ENCODE measurements around the gene KLHL36.
"Not testable (repeated sequence)": the region's sequence is repeated elsewhere in the genome, so short reads cannot be mapped to it uniquely, and the experiment has no call there.

The KLHL36 gene

DNA sequence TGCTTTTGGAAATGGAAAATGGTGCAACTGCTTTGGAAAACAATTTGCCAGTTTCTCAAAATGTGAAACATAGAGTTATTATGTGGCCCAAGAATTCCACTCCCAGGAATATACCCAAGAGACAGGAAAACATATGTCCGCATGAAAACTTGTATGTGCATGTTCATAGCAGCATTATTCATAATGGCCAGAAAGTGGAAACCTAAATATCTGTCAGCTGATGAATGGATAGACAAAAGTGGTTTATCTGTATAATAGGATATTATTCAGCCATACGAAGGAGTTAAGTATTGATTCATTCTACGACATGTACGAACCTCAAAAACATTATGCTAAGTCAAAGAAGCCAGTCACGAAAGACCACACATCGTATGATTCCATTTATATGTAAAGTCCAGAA is 22.8 kb upstream of the KLHL36 start:
- Mint-ChIP-seq H3K36me3 (no peaks in the 10 kb centered on the region), H3K4me1 (peaks cover 13 to 31% of the 10 kb centered on the region in 2 donors), H3K27me3 (no peaks in the 10 kb centered on the region), H3K27ac (no peak overlapping the region), H3K4me3 (no peak overlapping the region), H3K9me3 (no peaks in the 10 kb centered on the region)
- ATAC-seq (replicated peaks) (no peak), DNase-seq (no peak)

- Mint-ChIP-seq H3K9me3 (no peaks in the 10 kb centered on the region), H3K4me3 (no peak overlapping the region), H3K4me1 (peaks cover 17 to 36% of the 10 kb centered on the region in 2 donors), H3K27me3 (no peaks in the 10 kb centered on the region), H3K36me3 (no peaks in the 10 kb centered on the region), H3K27ac (no peak overlapping the region)
- no peak for DNase-seq
- ATAC-seq (replicated peaks), result no peak
Observed at GRCh38 chr16:84628226-84628731, 20.0 kb upstream of the KLHL36 start.

DNA sequence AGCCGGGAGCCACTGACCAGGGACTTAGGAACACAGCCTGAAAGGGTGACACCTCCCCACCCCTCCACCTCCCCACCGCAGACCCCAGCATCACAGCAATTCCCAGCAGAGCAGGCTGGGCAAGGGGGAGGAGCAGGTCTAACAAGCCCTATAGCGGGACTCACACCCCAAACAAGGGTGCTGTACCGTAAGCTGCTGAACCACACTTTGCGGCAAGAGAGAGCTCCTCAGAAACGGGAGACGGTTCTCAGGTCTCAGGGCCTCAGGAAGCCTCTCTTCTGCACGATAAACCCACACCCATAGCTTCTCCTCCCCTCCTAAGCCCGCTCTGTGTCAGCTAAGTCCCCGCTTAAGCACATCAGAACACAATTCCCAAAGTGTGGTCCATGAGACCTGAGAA is 18.7 kb upstream of the KLHL36 start:
- no peak for DNase-seq
- H3K27me3 Mint-ChIP-seq, result no peaks in the 10 kb centered on the region
- no peak for ATAC-seq (replicated peaks)

GRCh38 chr16:84630009-84630408 is 18.3 kb upstream of the KLHL36 start:
- DNase-seq, result no peak
- H3K36me3 Mint-ChIP-seq, result no peaks in the 10 kb centered on the region
- no peak overlapping the region for H3K27ac Mint-ChIP-seq
- ATAC-seq (replicated peaks), result no peak
- H3K27me3 Mint-ChIP-seq, result no peaks in the 10 kb centered on the region
- peaks cover 15 to 36% of the 10 kb centered on the region in 2 donors for H3K4me1 Mint-ChIP-seq
- H3K4me3 Mint-ChIP-seq, result no peak overlapping the region
- H3K9me3 Mint-ChIP-seq, result no peaks in the 10 kb centered on the region

More for the DNA sequence above, 18.7 kb upstream of the KLHL36 start:
- H3K4me3 Mint-ChIP-seq, result no peak overlapping the region
- no peaks in the 10 kb centered on the region for H3K9me3 Mint-ChIP-seq
- no peak overlapping the region for H3K27ac Mint-ChIP-seq
- peaks cover 15 to 36% of the 10 kb centered on the region in 2 donors for H3K4me1 Mint-ChIP-seq
- H3K36me3 Mint-ChIP-seq, result no peaks in the 10 kb centered on the region

- peak overlapping the region; percentile 54 for H3K27ac Mint-ChIP-seq
- no peaks in the 10 kb centered on the region for H3K36me3 Mint-ChIP-seq
- H3K4me1 Mint-ChIP-seq, result peaks cover 15 to 36% of the 10 kb centered on the region in 2 donors
- no peaks in the 10 kb centered on the region for H3K27me3 Mint-ChIP-seq
- H3K4me3 Mint-ChIP-seq, result no peak overlapping the region
- DNase-seq, result no peak
- ATAC-seq (replicated peaks), result no peak
- H3K9me3 Mint-ChIP-seq, result no peaks in the 10 kb centered on the region
Observed at GRCh38 chr16:84630446-84631152, 17.7 kb upstream of the KLHL36 start.

GRCh38 chr16:84631153-84631466 is 17.2 kb upstream of the KLHL36 start:
- Mint-ChIP-seq H3K27ac (no peak overlapping the region), H3K4me1 (peaks cover 15 to 36% of the 10 kb centered on the region in 2 donors), H3K27me3 (no peaks in the 10 kb centered on the region), H3K9me3 (no peaks in the 10 kb centered on the region), H3K36me3 (no peaks in the 10 kb centered on the region), H3K4me3 (no peak overlapping the region)
- DNase-seq, result no peak
- no peak for ATAC-seq (replicated peaks)

DNA sequence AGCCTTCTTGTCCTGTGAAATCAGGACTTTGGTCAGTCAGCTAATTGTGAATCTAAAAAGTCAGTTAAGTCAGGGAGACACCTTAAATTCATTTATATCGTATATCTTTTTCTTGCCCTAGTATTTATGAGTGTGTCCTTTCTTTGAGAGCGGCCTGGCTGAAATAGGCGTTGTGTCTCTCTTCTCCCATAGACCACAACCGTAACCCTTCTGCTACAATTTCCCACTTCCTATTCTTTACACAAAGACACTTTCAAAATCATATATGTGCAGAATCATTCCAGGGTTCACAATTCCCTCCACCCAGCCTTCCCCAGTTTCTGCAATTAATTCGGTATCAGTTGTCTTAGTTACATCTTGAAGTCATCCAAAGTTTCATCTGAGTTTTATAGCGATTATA is 16.4 kb upstream of the KLHL36 start:
- no peak overlapping the region for H3K27ac Mint-ChIP-seq
- H3K9me3 Mint-ChIP-seq, result no peaks in the 10 kb centered on the region
- ATAC-seq (replicated peaks), result no peak

DNA sequence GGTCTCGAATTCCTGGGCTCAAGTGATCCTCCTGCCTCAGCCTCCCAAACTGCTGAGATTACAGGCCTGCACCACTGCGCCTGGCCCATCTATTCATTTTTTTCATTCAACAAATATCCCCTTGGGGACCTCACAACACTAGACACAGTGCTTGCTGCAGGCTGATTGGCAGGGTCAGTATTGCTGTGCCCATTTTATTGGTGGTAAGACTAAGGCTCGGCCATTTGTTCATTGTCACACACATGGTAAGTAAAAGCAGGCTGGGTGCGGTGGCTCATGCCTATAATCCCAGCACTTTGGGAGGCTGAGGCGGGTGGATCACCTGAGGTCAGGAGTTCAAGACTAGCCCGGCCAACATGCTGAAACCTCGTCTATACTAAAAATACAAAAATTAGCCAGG is 15.4 kb upstream of the KLHL36 start:
- H3K4me1 Mint-ChIP-seq, result peaks cover 23 to 40% of the 10 kb centered on the region in 2 donors
- not testable (repeated sequence) for ATAC-seq (replicated peaks); DNase-seq; H3K9me3 Mint-ChIP-seq; H3K27me3 Mint-ChIP-seq; H3K27ac Mint-ChIP-seq; H3K36me3 Mint-ChIP-seq; H3K4me3 Mint-ChIP-seq

More for the DNA sequence above, 16.4 kb upstream of the KLHL36 start:
- H3K4me3 Mint-ChIP-seq, result no peak overlapping the region
- H3K4me1 Mint-ChIP-seq, result peaks cover 16 to 35% of the 10 kb centered on the region in 2 donors
- H3K36me3 Mint-ChIP-seq, result no peaks in the 10 kb centered on the region
- H3K27me3 Mint-ChIP-seq, result no peaks in the 10 kb centered on the region
- no peak for DNase-seq

DNA sequence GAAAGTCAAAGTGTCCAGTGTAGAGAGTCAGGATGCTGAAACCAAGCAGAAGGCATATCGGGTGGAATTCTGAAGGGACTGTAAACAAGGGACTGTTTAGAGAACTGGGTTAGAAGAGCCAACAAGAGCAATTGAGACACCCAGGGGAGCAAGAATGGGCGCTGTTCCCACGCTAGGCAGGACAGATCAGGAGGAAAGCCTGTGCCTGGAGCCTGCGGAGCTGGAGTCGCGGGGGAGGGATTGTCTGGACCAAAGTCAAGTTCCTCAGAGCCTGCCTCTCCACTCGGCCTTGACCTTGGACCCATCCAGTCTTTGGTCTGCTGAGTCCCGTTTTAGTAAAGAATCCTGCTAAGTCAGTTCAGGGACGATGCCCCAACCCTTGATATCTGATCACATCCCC is 14.7 kb upstream of the KLHL36 start:
- Mint-ChIP-seq H3K36me3 (no peaks in the 10 kb centered on the region), H3K4me1 (peaks cover 25 to 42% of the 10 kb centered on the region in 2 donors), H3K9me3 (no peaks in the 10 kb centered on the region), H3K27ac (no peak overlapping the region), H3K27me3 (no peaks in the 10 kb centered on the region), H3K4me3 (no peak overlapping the region)
- ATAC-seq (replicated peaks) (no peak), DNase-seq (no peak)

DNA sequence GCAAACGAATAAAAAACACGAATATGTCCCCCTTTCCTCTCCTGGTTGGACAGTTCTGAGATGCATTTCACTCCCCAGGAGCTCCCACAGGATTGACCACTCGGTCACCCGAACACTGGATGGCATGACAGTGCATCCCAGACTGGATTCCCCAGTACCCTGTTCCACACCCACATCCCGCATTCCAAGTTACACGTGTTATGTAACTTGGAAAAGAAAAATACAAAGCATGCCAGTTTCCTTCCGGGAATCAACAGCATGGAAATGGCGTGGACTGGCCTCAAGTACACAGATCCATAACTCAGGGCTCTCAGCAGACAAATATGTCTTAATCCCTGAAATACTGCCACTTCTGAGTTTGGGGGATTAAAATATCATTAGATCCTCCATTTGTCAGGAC is 12.6 kb upstream of the KLHL36 start:
- Mint-ChIP-seq H3K4me3 (no peak overlapping the region), H3K4me1 (peaks cover 36 to 51% of the 10 kb centered on the region in 2 donors), H3K27ac (no peak overlapping the region), H3K36me3 (peaks cover 3 to 9% of the 10 kb centered on the region in 2 donors), H3K9me3 (peaks cover 5% of the 10 kb centered on the region in 2 donors), H3K27me3 (no peaks in the 10 kb centered on the region)
- ATAC-seq (replicated peaks) (no peak), DNase-seq (no peak)

DNA sequence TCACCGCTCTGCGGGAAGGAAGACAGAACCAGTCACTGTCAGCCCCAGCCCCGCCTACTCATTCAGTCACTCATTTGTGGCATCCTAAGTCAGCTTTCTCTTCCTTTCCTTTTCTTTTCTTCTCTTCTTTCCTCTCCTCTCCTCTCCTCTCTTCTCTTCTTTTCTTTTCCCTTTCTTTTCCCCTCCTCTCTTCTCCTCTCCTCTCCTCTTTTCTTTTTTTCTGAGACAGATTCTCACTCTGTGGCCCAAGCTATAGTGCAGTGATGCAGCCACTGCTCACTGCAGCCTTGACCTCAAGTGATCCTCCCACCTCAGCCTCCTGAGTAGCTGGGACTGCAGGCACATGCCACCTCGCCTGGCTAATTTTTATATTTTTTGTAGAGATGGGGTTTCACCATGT is 10.6 kb upstream of the KLHL36 start:
- H3K4me3 Mint-ChIP-seq, result no peak overlapping the region
- DNase-seq, result no peak
- no peaks in the 10 kb centered on the region for H3K27me3 Mint-ChIP-seq
- ATAC-seq (replicated peaks), result no peak
- peaks cover 5% of the 10 kb centered on the region in 2 donors for H3K9me3 Mint-ChIP-seq
- H3K4me1 Mint-ChIP-seq, result peaks cover 42 to 54% of the 10 kb centered on the region in 2 donors
- H3K36me3 Mint-ChIP-seq, result peaks cover 3 to 9% of the 10 kb centered on the region in 2 donors
- peak overlapping the region; percentile 26 for H3K27ac Mint-ChIP-seq

DNA sequence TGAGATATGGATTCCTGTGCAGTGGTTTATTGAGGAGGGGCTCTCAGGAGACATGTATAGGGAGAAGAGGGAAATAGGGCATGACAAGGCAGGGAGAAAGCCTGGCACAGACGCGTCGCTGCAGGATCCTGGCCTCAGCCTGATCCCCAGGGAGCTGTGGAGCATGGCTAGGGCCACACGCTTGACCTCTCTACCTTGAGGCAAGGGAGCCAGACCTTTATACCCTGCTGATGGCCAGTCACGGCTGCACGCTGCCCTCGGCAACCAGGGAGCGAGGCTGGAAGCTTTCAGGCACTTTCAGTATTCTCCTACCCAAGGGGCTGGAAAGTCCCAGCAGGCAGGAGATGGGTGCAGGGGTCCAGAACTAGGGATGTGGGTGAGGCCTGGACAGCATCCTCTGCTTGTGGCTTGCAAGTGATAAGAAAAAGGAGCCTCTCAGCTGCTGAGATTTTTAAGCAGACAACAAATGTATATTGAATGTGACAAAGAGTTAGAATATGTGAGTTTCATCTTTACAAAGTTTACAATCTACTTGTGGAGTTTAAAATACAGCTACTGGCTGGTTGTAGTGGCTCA is 10.0 kb upstream of the KLHL36 start:
- ATAC-seq (replicated peaks) (no peak), DNase-seq (no peak)
- Mint-ChIP-seq H3K36me3 (peaks cover 3 to 9% of the 10 kb centered on the region in 2 donors), H3K9me3 (peaks cover 5% of the 10 kb centered on the region in 2 donors), H3K4me3 (no peak overlapping the region), H3K4me1 (peaks cover 47 to 61% of the 10 kb centered on the region in 2 donors), H3K27ac (peak overlapping the region; percentile 56), H3K27me3 (no peaks in the 10 kb centered on the region)

DNA sequence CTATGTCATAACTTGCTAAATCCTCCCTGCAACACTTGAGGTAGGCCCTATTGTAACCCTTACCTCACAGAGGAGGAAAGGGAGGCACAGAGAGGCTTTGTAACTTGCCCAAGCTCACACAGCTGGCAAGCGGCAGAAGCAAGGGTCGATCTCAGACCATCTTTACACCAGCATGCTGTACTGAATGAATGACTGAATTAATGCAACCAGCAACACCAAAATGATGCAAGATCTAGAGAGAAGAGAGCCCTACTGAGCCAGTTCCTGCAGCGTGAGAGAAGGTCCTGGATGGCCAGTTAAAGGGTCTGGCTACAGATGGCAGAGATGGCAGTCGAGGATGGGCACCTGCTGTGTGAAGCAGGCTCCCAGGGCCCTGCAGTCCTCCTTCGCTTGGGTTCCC is 8.2 kb upstream of the KLHL36 start:
- peaks cover 3 to 9% of the 10 kb centered on the region in 2 donors for H3K36me3 Mint-ChIP-seq
- ATAC-seq (replicated peaks) (no peak), DNase-seq (no peak)
- H3K27ac Mint-ChIP-seq, result peak overlapping the region; percentile 91
- peaks cover 5% of the 10 kb centered on the region in 2 donors for H3K9me3 Mint-ChIP-seq
- H3K4me3 Mint-ChIP-seq, result peak overlapping the region in 1 of 2 donors; percentile 36
- peaks cover 56 to 76% of the 10 kb centered on the region in 2 donors for H3K4me1 Mint-ChIP-seq
- no peaks in the 10 kb centered on the region for H3K27me3 Mint-ChIP-seq

- Mint-ChIP-seq H3K9me3 (peaks cover 5% of the 10 kb centered on the region in 2 donors), H3K27ac (peak overlapping the region; percentile 91), H3K4me3 (peak overlapping the region; percentile 58 to 77), H3K36me3 (peaks cover 3 to 9% of the 10 kb centered on the region in 2 donors), H3K4me1 (peaks cover 59 to 75% of the 10 kb centered on the region in 2 donors), H3K27me3 (no peaks in the 10 kb centered on the region)
- ATAC-seq (replicated peaks) (no peak), DNase-seq (no peak)
Observed at GRCh38 chr16:84641643-84642358, 6.5 kb upstream of the KLHL36 start.

Data from stimulated activated naive B cell treated with anti-CD40 and anti-IgM and Interleukin-4, amounts not matched to agents 10 μg/mL and 1 μg/mL and 100 μg/mL, for 72 hours (primary cell).